GM23338 (cell line): ENCODE results near the gene GPR153. TPM values are rescaled to one million over a fixed set of nuclear protein-coding genes. Genes with fewer than 3 reads are reported as not detected.

ENCODE experiments used
- ATAC-seq: fragments of 200-7000 bp; cut with Tn5 transposase; 3 replicates; pipeline ENCODE4 v1.9.1; 2020
- DNase-seq: peaks from one replicate; pipeline ENCODE4 v3.0.0-alpha.2; 2015; ENCODE audit warnings: low spot score
- H2AFZ ChIP-seq: fragments of 200-600 bp; sonication (generic); 2 replicates; pipeline ENCODE4 v1.8.0; 2016; ENCODE audit warnings: antibody characterized with exemption, mild to moderate bottlenecking, moderate library complexity
- H3F3A ChIP-seq: fragments of 200-600 bp; sonication (generic); replicated peaks from 2 replicates; pipeline ENCODE4 v1.8.0; 2017; ENCODE audit warnings: antibody characterized with exemption, mixed run types, low read depth
- H3K27ac ChIP-seq: fragments of 200-600 bp; sonication (generic); 2 replicates; pipeline ENCODE4 v1.6.1; 2016; ENCODE audit warnings: low read depth
- H3K27me3 ChIP-seq: fragments of 200-600 bp; sonication (generic); 2 replicates; pipeline ENCODE4 v1.8.0; 2016; ENCODE audit warnings: mild to moderate bottlenecking, mixed run types, moderate library complexity; ENCODE audit not compliant: insufficient read depth
- H3K36me3 ChIP-seq: fragments of 200-600 bp; sonication (generic); 2 replicates; pipeline ENCODE4 v1.8.0; 2016; ENCODE audit warnings: mild to moderate bottlenecking; ENCODE audit not compliant: insufficient read depth
- H3K4me1 ChIP-seq: fragments of 200-600 bp; sonication (generic); 2 replicates; pipeline ENCODE4 v1.8.0; 2016; ENCODE audit warnings: mild to moderate bottlenecking, moderate library complexity; ENCODE audit not compliant: insufficient read depth
- H3K4me2 ChIP-seq: fragments of 200-600 bp; sonication (generic); 2 replicates; pipeline ENCODE4 v1.7.1; 2017; ENCODE audit warnings: mixed run types
- H3K4me3 ChIP-seq: fragments of 200-600 bp; sonication (generic); 2 replicates; pipeline ENCODE4 v1.6.1; 2016; ENCODE audit warnings: mixed run types
- H3K79me2 ChIP-seq: fragments of 200-600 bp; sonication (generic); replicated peaks from 2 replicates; pipeline ENCODE4 v1.8.0; 2017; ENCODE audit warnings: mild to moderate bottlenecking; ENCODE audit not compliant: insufficient read depth
- H3K9me2 ChIP-seq: fragments of 200-600 bp; sonication (generic); 2 replicates; pipeline ENCODE4 v1.8.0; 2017; ENCODE audit not compliant: insufficient read depth
- H4K20me1 ChIP-seq: fragments of 200-600 bp; sonication (generic); replicated peaks from 2 replicates; pipeline ENCODE4 v1.8.0; 2017; ENCODE audit warnings: mild to moderate bottlenecking; ENCODE audit not compliant: insufficient read depth
- H3K27ac Mint-ChIP-seq: 2 replicates; pipeline ENCODE4 v1.8.0; 2020; ENCODE audit warnings: inconsistent platforms, mild to moderate bottlenecking, moderate library complexity, mixed read lengths
- H3K27me3 Mint-ChIP-seq: 3 replicates; pipeline ENCODE4 v1.8.0; 2022; ENCODE audit warnings: low read depth, mild to moderate bottlenecking, moderate library complexity, mixed read lengths, inconsistent platforms; ENCODE audit not compliant: insufficient read depth, poor library complexity
- H3K36me3 Mint-ChIP-seq: 3 replicates; pipeline ENCODE4 v1.8.0; 2021; ENCODE audit warnings: low read depth, mild to moderate bottlenecking, inconsistent platforms, moderate library complexity, mixed read lengths
- H3K4me1 Mint-ChIP-seq: 3 replicates; pipeline ENCODE4 v1.8.0; 2020; ENCODE audit warnings: mild to moderate bottlenecking, inconsistent platforms, mixed read lengths
- H3K4me3 Mint-ChIP-seq: 3 replicates; pipeline ENCODE4 v1.8.0; 2021; ENCODE audit warnings: moderate library complexity, mild to moderate bottlenecking, inconsistent platforms, mixed read lengths
- H3K9me3 Mint-ChIP-seq: 3 replicates; pipeline ENCODE4 v1.8.0; 2020; ENCODE audit warnings: moderate library complexity, mild to moderate bottlenecking, inconsistent platforms, mixed read lengths
- CREB1 ChIP-seq: fragments of 250-450 bp; sonication (Bioruptor Pico); IDR thresholded peaks from 2 replicates; pipeline ENCODE4 v1.5.0; 2020; ENCODE audit warnings: low read depth, mild to moderate bottlenecking, moderate library complexity
- JUNB ChIP-seq: IDR thresholded peaks from one replicate; pipeline ENCODE4 v1.6.1; 2016; ENCODE audit warnings: antibody characterized with exemption; ENCODE audit not compliant: unreplicated experiment
- NANOG ChIP-seq: IDR thresholded peaks from 2 replicates; pipeline ENCODE4 v1.6.1; 2016; ENCODE audit warnings: antibody characterized with exemption, borderline replicate concordance
- ZNF114 ChIP-seq: fragments of 250-450 bp; sonication (Bioruptor Pico); IDR thresholded peaks from 2 replicates; pipeline ENCODE4 v1.5.0; 2020; ENCODE audit warnings: mild to moderate bottlenecking, moderate library complexity
- polyA plus RNA-seq: library from polyadenylated mRNA; unstranded; fragments of >200 nt; fragmentation: Nextera tagmentation; extraction: Ambion mirVana; gene quantifications from 2 replicates; pipeline ENCODE4 v1.2.1, GENCODE V29; 2016
- total RNA-seq: library from RNA; depleted of rRNA; stranded (reverse); fragments of >200 nt; shearing (Covaris generic); gene quantifications from 2 replicates; pipeline ENCODE4 v1.2.3, GENCODE V29; 2014
- TF ChIP-seq, protein P1 (sequence below): fragments of 250-450 bp; sonication (Bioruptor Pico); IDR thresholded peaks from 2 replicates; pipeline ENCODE4 v1.5.0; 2020; ENCODE audit warnings: mild to moderate bottlenecking, moderate library complexity
- TF ChIP-seq, protein P2 (sequence below): IDR thresholded peaks from 2 replicates; pipeline ENCODE4 v1.6.1; 2016; ENCODE audit warnings: antibody characterized with exemption

GPR153 gene
- total and polyA plus RNA-seq, 2 experiments from 2014 or later: 1.3 to 9.0 TPM

DNA sequence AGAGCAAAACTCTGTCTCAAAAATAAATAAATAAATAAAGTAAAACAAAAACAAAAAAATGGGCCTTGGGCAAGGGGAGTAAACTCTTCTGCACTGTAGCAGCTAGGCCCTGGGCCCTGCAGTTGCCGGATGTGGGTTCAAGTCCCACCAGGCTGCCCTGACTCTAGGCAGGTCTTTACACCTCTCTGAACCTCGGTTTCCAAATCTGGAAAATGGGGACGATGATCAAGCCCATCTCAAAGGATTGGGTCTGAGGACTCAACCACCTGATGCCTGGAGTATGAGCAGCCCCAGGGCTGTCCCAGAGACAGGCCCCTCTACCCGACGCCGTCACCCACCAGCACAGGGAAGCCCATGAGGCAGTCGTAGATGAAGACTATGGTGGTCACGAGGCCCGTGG is 7.5 kb downstream of the GPR153 start (continued):
- TF ChIP-seq, protein P1, sequence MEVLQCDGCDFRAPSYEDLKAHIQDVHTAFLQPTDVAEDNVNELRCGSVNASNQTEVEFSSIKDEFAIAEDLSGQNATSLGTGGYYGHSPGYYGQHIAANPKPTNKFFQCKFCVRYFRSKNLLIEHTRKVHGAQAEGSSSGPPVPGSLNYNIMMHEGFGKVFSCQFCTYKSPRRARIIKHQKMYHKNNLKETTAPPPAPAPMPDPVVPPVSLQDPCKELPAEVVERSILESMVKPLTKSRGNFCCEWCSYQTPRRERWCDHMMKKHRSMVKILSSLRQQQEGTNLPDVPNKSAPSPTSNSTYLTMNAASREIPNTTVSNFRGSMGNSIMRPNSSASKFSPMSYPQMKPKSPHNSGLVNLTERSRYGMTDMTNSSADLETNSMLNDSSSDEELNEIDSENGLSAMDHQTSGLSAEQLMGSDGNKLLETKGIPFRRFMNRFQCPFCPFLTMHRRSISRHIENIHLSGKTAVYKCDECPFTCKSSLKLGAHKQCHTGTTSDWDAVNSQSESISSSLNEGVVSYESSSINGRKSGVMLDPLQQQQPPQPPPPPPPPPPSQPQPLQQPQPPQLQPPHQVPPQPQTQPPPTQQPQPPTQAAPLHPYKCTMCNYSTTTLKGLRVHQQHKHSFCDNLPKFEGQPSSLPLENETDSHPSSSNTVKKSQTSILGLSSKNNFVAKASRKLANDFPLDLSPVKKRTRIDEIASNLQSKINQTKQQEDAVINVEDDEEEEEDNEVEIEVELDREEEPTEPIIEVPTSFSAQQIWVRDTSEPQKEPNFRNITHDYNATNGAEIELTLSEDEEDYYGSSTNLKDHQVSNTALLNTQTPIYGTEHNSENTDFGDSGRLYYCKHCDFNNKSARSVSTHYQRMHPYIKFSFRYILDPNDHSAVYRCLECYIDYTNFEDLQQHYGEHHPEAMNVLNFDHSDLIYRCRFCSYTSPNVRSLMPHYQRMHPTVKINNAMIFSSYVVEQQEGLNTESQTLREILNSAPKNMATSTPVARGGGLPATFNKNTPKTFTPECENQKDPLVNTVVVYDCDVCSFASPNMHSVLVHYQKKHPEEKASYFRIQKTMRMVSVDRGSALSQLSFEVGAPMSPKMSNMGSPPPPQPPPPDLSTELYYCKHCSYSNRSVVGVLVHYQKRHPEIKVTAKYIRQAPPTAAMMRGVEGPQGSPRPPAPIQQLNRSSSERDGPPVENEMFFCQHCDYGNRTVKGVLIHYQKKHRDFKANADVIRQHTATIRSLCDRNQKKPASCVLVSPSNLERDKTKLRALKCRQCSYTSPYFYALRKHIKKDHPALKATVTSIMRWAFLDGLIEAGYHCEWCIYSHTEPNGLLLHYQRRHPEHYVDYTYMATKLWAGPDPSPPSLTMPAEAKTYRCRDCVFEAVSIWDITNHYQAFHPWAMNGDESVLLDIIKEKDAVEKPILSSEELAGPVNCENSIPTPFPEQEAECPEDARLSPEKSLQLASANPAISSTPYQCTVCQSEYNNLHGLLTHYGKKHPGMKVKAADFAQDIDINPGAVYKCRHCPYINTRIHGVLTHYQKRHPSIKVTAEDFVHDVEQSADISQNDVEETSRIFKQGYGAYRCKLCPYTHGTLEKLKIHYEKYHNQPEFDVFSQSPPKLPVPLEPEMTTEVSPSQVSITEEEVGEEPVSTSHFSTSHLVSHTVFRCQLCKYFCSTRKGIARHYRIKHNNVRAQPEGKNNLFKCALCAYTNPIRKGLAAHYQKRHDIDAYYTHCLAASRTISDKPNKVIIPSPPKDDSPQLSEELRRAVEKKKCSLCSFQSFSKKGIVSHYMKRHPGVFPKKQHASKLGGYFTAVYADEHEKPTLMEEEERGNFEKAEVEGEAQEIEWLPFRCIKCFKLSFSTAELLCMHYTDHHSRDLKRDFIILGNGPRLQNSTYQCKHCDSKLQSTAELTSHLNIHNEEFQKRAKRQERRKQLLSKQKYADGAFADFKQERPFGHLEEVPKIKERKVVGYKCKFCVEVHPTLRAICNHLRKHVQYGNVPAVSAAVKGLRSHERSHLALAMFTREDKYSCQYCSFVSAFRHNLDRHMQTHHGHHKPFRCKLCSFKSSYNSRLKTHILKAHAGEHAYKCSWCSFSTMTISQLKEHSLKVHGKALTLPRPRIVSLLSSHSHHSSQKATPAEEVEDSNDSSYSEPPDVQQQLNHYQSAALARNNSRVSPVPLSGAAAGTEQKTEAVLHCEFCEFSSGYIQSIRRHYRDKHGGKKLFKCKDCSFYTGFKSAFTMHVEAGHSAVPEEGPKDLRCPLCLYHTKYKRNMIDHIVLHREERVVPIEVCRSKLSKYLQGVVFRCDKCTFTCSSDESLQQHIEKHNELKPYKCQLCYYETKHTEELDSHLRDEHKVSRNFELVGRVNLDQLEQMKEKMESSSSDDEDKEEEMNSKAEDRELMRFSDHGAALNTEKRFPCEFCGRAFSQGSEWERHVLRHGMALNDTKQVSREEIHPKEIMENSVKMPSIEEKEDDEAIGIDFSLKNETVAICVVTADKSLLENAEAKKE (CRISPR knock-in tag): no peak
- TF ChIP-seq JUNB (no peak), ZNF114 (CRISPR knock-in tag) (no peak), NANOG (no peak)
- TF ChIP-seq, protein P2, sequence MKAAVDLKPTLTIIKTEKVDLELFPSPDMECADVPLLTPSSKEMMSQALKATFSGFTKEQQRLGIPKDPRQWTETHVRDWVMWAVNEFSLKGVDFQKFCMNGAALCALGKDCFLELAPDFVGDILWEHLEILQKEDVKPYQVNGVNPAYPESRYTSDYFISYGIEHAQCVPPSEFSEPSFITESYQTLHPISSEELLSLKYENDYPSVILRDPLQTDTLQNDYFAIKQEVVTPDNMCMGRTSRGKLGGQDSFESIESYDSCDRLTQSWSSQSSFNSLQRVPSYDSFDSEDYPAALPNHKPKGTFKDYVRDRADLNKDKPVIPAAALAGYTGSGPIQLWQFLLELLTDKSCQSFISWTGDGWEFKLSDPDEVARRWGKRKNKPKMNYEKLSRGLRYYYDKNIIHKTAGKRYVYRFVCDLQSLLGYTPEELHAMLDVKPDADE: no peak

DNA sequence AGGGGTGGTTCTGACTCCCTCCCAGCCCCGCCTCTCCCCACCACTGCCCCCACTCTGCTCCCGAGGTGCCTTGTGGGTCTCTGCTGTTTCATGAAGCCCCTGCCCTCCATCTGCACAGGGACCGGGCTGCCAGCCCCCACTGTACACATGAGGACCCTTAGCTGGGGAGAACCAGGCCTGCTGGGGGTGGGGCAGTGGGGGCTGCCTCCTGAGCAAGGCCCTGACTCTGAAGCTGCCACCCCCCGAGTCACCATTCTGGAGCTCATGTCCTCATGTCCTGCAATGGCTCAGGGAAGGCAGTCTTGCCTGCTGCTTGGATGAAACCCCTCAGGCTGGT is 8.6 kb downstream of the GPR153 start:
- H4K20me1 ChIP-seq: peaks cover under 1% of the 10 kb centered on the region; the same call in 1 of the 2 replicates
- H3K27ac Mint-ChIP-seq: no peak overlapping the region
- H3K9me2 ChIP-seq: no peaks in the 10 kb centered on the region
- peaks cover 46% of the 10 kb centered on the region for H3K27me3 ChIP-seq
- H3K4me1 Mint-ChIP-seq: peaks cover 2% of the 10 kb centered on the region; the same call in 1 of the 3 replicates
- no peak overlapping the region for H2AFZ ChIP-seq
- H3K27ac ChIP-seq: no peak overlapping the region
- H3K9me3 Mint-ChIP-seq: no peaks in the 10 kb centered on the region; the same call in 2 of the 3 replicates
- TF ChIP-seq CREB1 (CRISPR knock-in tag): no peak
- H3K4me1 ChIP-seq: no peaks in the 10 kb centered on the region
- DNase-seq (no peak), ATAC-seq (no peak)
- H3K4me3 ChIP-seq: no peak overlapping the region
- no peaks in the 10 kb centered on the region for H3K36me3 ChIP-seq
- H3K79me2 ChIP-seq: no peaks in the 10 kb centered on the region
- H3K27me3 Mint-ChIP-seq: peaks cover 42% of the 10 kb centered on the region
- H3F3A ChIP-seq: no peaks in the 10 kb centered on the region; the same call in 1 of the 2 replicates
- no peak overlapping the region for H3K4me3 Mint-ChIP-seq
- no peak overlapping the region for H3K4me2 ChIP-seq
- H3K36me3 Mint-ChIP-seq: no peaks in the 10 kb centered on the region
